ENCODE results near the gene NDUFA12.

The NDUFA12 gene

DNA sequence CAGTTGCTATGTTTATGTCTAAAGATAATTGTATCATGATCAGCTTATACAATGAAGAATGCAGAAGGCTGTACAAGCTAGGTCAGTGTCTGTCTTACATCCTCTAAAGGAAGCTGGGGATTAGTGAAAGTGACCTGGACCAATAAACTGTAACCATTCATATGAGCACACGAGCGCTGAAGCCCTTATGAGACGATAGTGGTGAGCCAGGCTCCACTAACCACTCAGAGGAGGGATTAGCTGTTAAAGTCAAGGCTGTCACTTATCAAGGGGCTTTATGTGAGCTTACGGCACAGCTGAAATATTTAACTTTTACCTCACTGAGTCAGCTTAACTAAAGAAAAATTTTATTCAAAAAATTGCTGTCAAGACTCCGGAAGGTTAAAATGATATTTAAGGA is 30.3 kb downstream of the NDUFA12 start (continued):
- TF ChIP-seq, protein P1, sequence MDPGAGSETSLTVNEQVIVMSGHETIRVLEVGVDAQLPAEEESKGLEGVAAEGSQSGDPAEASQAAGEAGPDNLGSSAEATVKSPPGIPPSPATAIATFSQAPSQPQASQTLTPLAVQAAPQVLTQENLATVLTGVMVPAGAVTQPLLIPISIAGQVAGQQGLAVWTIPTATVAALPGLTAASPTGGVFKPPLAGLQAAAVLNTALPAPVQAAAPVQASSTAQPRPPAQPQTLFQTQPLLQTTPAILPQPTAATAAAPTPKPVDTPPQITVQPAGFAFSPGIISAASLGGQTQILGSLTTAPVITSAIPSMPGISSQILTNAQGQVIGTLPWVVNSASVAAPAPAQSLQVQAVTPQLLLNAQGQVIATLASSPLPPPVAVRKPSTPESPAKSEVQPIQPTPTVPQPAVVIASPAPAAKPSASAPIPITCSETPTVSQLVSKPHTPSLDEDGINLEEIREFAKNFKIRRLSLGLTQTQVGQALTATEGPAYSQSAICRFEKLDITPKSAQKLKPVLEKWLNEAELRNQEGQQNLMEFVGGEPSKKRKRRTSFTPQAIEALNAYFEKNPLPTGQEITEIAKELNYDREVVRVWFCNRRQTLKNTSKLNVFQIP (CRISPR knock-in tag; IDR thresholded peaks at IDR 0.05; ENCODE audit: borderline replicate concordance, low read depth) = no peak
- TF ChIP-seq ZC3H10 (CRISPR knock-in tag; IDR thresholded peaks at IDR 0.05) (no peak), RARB (CRISPR knock-in tag; IDR thresholded peaks at IDR 0.05) (no peak), ZFP30 (CRISPR knock-in tag; IDR thresholded peaks at IDR 0.05) (no peak), BACH2 (CRISPR knock-in tag; IDR thresholded peaks at IDR 0.05; ENCODE audit: borderline replicate concordance) (no peak), SNAI2 (CRISPR knock-in tag; IDR thresholded peaks at IDR 0.05) (no peak)
- TF ChIP-seq, protein P2, sequence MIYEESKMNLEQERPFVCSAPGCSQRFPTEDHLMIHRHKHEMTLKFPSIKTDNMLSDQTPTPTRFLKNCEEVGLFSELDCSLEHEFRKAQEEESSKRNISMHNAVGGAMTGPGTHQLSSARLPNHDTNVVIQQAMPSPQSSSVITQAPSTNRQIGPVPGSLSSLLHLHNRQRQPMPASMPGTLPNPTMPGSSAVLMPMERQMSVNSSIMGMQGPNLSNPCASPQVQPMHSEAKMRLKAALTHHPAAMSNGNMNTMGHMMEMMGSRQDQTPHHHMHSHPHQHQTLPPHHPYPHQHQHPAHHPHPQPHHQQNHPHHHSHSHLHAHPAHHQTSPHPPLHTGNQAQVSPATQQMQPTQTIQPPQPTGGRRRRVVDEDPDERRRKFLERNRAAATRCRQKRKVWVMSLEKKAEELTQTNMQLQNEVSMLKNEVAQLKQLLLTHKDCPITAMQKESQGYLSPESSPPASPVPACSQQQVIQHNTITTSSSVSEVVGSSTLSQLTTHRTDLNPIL (CRISPR knock-in tag; IDR thresholded peaks at IDR 0.05; ENCODE audit: low read depth) = no peak
- TF ChIP-seq, protein P3, sequence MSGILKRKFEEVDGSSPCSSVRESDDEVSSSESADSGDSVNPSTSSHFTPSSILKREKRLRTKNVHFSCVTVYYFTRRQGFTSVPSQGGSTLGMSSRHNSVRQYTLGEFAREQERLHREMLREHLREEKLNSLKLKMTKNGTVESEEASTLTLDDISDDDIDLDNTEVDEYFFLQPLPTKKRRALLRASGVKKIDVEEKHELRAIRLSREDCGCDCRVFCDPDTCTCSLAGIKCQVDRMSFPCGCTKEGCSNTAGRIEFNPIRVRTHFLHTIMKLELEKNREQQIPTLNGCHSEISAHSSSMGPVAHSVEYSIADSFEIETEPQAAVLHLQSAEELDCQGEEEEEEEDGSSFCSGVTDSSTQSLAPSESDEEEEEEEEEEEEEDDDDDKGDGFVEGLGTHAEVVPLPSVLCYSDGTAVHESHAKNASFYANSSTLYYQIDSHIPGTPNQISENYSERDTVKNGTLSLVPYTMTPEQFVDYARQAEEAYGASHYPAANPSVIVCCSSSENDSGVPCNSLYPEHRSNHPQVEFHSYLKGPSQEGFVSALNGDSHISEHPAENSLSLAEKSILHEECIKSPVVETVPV (CRISPR knock-in tag; IDR thresholded peaks at IDR 0.05) = no peak

DNA sequence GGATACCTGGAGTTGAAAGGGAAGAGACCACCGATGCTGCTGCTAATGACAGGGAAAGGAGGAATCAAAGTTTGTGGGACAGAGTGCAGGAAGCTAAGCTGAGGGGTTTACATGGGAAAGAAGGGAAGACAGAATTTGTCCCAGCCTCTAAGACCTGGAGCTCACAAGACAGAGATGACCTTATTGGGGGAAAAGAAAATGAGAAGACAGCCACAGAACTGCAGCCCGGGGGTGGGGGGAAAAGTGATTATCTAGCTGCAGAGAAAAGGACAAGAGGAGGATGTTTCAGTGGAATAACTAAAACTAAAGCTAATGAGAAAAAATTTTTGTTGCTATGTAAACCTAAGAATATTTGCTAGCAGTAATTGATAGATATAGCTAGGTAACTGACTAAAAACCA is 30.7 kb downstream of the NDUFA12 start:
- TF ChIP-seq, protein P4, sequence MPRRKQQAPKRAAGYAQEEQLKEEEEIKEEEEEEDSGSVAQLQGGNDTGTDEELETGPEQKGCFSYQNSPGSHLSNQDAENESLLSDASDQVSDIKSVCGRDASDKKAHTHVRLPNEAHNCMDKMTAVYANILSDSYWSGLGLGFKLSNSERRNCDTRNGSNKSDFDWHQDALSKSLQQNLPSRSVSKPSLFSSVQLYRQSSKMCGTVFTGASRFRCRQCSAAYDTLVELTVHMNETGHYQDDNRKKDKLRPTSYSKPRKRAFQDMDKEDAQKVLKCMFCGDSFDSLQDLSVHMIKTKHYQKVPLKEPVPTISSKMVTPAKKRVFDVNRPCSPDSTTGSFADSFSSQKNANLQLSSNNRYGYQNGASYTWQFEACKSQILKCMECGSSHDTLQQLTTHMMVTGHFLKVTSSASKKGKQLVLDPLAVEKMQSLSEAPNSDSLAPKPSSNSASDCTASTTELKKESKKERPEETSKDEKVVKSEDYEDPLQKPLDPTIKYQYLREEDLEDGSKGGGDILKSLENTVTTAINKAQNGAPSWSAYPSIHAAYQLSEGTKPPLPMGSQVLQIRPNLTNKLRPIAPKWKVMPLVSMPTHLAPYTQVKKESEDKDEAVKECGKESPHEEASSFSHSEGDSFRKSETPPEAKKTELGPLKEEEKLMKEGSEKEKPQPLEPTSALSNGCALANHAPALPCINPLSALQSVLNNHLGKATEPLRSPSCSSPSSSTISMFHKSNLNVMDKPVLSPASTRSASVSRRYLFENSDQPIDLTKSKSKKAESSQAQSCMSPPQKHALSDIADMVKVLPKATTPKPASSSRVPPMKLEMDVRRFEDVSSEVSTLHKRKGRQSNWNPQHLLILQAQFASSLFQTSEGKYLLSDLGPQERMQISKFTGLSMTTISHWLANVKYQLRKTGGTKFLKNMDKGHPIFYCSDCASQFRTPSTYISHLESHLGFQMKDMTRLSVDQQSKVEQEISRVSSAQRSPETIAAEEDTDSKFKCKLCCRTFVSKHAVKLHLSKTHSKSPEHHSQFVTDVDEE (CRISPR knock-in tag; IDR thresholded peaks at IDR 0.05) = no peak
- TF ChIP-seq TOX (CRISPR knock-in tag; IDR thresholded peaks at IDR 0.05; ENCODE audit: borderline replicate concordance) = no peak
- TF ChIP-seq, protein P3 (CRISPR knock-in tag; IDR thresholded peaks at IDR 0.05) = no peak
- ATAC-seq = no peak

DNA sequence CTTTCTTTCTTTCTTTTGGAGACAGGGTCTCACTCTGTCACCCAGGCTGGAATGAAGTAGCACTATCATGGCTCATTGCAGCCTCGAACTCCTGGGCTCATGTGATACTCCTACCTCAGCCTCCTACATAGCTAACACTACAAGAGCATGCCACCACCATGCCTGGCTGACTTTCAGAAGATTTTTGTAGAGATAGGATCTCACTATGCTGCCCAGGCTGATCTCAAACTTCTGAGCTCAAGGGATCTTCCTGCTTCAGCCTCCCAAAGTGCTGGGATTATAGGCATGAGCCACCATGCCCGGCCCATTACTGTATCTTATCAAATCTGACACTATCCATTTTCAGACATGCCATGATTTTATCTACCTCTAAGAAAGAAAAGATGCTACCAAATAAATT is 31.6 kb downstream of the NDUFA12 start:
- no peak for ATAC-seq
- TF ChIP-seq, protein P1 (CRISPR knock-in tag; IDR thresholded peaks at IDR 0.05; ENCODE audit: borderline replicate concordance, low read depth) = no peak
- TF ChIP-seq CSDC2 (CRISPR knock-in tag; IDR thresholded peaks at IDR 0.05) = no peak
- no peak for TF ChIP-seq ESRRG (CRISPR knock-in tag; IDR thresholded peaks at IDR 0.05)
- TF ChIP-seq ZFP3 (CRISPR knock-in tag; IDR thresholded peaks at IDR 0.05) = no peak
- TF ChIP-seq ZNF565 (CRISPR knock-in tag; conservative IDR thresholded peaks at IDR 0.05; ENCODE audit: low read depth) = no peak
- TF ChIP-seq, protein P5, sequence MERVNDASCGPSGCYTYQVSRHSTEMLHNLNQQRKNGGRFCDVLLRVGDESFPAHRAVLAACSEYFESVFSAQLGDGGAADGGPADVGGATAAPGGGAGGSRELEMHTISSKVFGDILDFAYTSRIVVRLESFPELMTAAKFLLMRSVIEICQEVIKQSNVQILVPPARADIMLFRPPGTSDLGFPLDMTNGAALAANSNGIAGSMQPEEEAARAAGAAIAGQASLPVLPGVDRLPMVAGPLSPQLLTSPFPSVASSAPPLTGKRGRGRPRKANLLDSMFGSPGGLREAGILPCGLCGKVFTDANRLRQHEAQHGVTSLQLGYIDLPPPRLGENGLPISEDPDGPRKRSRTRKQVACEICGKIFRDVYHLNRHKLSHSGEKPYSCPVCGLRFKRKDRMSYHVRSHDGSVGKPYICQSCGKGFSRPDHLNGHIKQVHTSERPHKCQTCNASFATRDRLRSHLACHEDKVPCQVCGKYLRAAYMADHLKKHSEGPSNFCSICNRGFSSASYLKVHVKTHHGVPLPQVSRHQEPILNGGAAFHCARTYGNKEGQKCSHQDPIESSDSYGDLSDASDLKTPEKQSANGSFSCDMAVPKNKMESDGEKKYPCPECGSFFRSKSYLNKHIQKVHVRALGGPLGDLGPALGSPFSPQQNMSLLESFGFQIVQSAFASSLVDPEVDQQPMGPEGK (CRISPR knock-in tag; IDR thresholded peaks at IDR 0.05; ENCODE audit: borderline replicate concordance) = no peak
- TF ChIP-seq ARNTL (CRISPR knock-in tag; IDR thresholded peaks at IDR 0.05; ENCODE audit: borderline replicate concordance, low read depth) = no peak
- no peak for TF ChIP-seq ISL1 (CRISPR knock-in tag; IDR thresholded peaks at IDR 0.05)
- TF ChIP-seq, protein P2 (CRISPR knock-in tag; IDR thresholded peaks at IDR 0.05; ENCODE audit: low read depth) = no peak

All from SK-N-SH treated with all-trans-retinoic acid at 6 μM for 48 hours (cell line).